ENCODE data around the gene CTNNBL1.

- TF ChIP-seq CTCF (IDR thresholded peaks at IDR 0.05) = no peak
- TF ChIP-seq POLR2A (IDR thresholded peaks at IDR 0.05) = no peak
- TF ChIP-seq POLR2AphosphoS5 (IDR thresholded peaks at IDR 0.05) = no peak
- TF ChIP-seq EP300 (IDR thresholded peaks at IDR 0.05) = no peak
Measured at GRCh38 chr20:37777988-37778659, 84.3 kb downstream of the CTNNBL1 start.

Data from stomach (tissue), 4 donors.